PC-9 (cell line): ENCODE measurements around the gene NDUFAF2. TPM values are rescaled to one million over a fixed set of nuclear protein-coding genes. Genes with fewer than 3 reads are reported as not detected.

Source experiments
- BruUV-seq: library from RNA; stranded (reverse); fragments of 400-500 nt; replicated peaks from 2 replicates; lab custom pipeline; 2021; lab: Mats Ljungman, UMichigan
- CTCF ChIA-PET: fragments of 300-600 bp; sonication (Branson Sonifier 250); formaldehyde crosslinking; loops from one replicate; lab custom pipeline; 2022; ENCODE audit warnings: antibody characterized with exemption; lab: Charles Lee
- POLR2A ChIA-PET: fragments of 300-600 bp; sonication (Branson Sonifier 250); formaldehyde crosslinking; loops from one replicate; lab custom pipeline; 2022; ENCODE audit warnings: antibody characterized with exemption; ENCODE audit not compliant: unreplicated experiment; lab: Charles Lee
- DNase-seq, 2 experiments: peaks; one replicate each; pipeline versions ENCODE4 v3.0.0 to v3.0.0-alpha.2; 2015 to 2022; ENCODE audit warnings: mixed read lengths in 1 of 2
- H2AFZ ChIP-seq: fragments of 200-600 bp; sonication (generic); 2 replicates; pipeline ENCODE4 v1.8.1; 2017; ENCODE audit warnings: antibody characterized with exemption
- H3F3A ChIP-seq: fragments of 200-600 bp; sonication (generic); 2 replicates; pipeline ENCODE4 v1.8.1; 2017; ENCODE audit warnings: antibody characterized with exemption, mild to moderate bottlenecking, low read depth; ENCODE audit not compliant: insufficient read depth
- H3K27ac ChIP-seq: fragments of 200-600 bp; sonication (generic); 2 replicates; pipeline ENCODE4 v1.6.1; 2016; ENCODE audit warnings: mixed run types
- H3K27me3 ChIP-seq: fragments of 200-600 bp; sonication (generic); 2 replicates; pipeline ENCODE4 v1.6.1; 2016; ENCODE audit warnings: low read depth, mixed run types; ENCODE audit not compliant: insufficient read depth
- H3K36me3 ChIP-seq: fragments of 200-600 bp; sonication (generic); 2 replicates; pipeline ENCODE4 v1.6.1; 2016; ENCODE audit warnings: low read depth, mixed run types
- H3K4me1 ChIP-seq: fragments of 200-600 bp; sonication (generic); replicated peaks from 2 replicates; pipeline ENCODE4 v1.6.1; 2016; ENCODE audit warnings: mixed run types; ENCODE audit not compliant: insufficient read depth
- H3K4me2 ChIP-seq: fragments of 200-600 bp; sonication (generic); 2 replicates; pipeline ENCODE4 v1.6.1; 2017; ENCODE audit warnings: mixed run types
- H3K4me3 ChIP-seq: fragments of 200-600 bp; sonication (generic); 2 replicates; pipeline ENCODE4 v1.6.1; 2016; ENCODE audit warnings: mixed run types
- H3K79me2 ChIP-seq: fragments of 200-600 bp; sonication (generic); 2 replicates; pipeline ENCODE4 v1.6.1; 2017; ENCODE audit warnings: low read depth, mixed run types
- H3K9me2 ChIP-seq: fragments of 200-600 bp; sonication (generic); 2 replicates; pipeline ENCODE4 v1.8.1; 2017; ENCODE audit warnings: mild to moderate bottlenecking; ENCODE audit not compliant: insufficient read depth
- H3K9me3 ChIP-seq: fragments of 200-600 bp; sonication (generic); 2 replicates; pipeline ENCODE4 v1.8.1; 2016; ENCODE audit warnings: low read depth; ENCODE audit not compliant: insufficient read depth
- H4K20me1 ChIP-seq: fragments of 200-600 bp; sonication (generic); 2 replicates; pipeline ENCODE4 v1.8.1; 2017; ENCODE audit not compliant: insufficient read depth
- EZH2 ChIP-seq: fragments of 200-600 bp; sonication (generic); IDR thresholded peaks from 2 replicates; pipeline ENCODE4 v1.8.0; 2017; ENCODE audit warnings: antibody characterized with exemption, low read depth
- intact Hi-C: fragments of 100-400 bp; cut with micrococcal nuclease; formaldehyde crosslinking; loops from one replicate; pipeline ENCODE4 v1.10.0; 2022; ENCODE audit not compliant: unreplicated experiment
- total RNA-seq: library from RNA; stranded (reverse); gene quantifications from 2 replicates; pipeline ENCODE4 v1.2.3, GENCODE V29; 2021
- TF ChIP-seq, protein P1 (sequence below): fragments of 200-600 bp; sonication (generic); conservative IDR thresholded peaks from 2 replicates; pipeline ENCODE4 v1.6.1; 2017; ENCODE audit warnings: mixed run types, antibody characterized with exemption, mild to moderate bottlenecking, moderate library complexity

Gene NDUFAF2
- total RNA-seq, 1 experiment from 2014 or later: 42.7 TPM

DNA sequence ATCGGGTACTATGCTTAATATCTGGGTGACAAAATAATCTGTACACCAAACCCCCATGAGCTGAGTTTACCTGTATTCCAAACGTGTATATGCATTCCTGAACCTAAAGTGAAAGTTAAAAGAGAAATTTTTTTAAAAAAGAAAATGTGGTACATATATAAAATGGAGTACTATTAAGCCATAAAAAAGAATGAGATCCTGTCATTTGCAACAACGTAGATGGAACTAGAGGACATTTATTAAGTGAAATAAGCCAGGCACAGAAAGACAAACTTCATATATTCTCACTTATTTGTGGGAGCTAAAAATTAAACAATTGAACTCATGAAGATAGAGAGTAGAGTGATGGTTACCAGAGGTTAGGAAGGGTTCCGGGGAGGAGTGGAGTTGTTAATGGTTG is 44.8 kb downstream of the NDUFAF2 start:
- POLR2A ChIA-PET: no interaction called here
- Histone ChIP-seq H3K79me2 (0 out of 2 replicates have a peak, but pooled peaks cover 6% of the 10 kb centered on the region), H2AFZ (no peak overlapping the region), H3K4me1 (no peaks in the 10 kb centered on the region), H4K20me1 (no peaks in the 10 kb centered on the region; the same call in none of the 2 replicates), H3K36me3 (no peaks in the 10 kb centered on the region), H3K9me3 (peaks cover 5% of the 10 kb centered on the region; the same call in 1 of the 2 replicates), H3F3A (no peaks in the 10 kb centered on the region), H3K27me3 (no peaks in the 10 kb centered on the region), H3K4me3 (no peak overlapping the region), H3K9me2 (no peaks in the 10 kb centered on the region), H3K27ac (no peak overlapping the region), H3K4me2 (no peak overlapping the region)
- TF ChIP-seq, protein P1, sequence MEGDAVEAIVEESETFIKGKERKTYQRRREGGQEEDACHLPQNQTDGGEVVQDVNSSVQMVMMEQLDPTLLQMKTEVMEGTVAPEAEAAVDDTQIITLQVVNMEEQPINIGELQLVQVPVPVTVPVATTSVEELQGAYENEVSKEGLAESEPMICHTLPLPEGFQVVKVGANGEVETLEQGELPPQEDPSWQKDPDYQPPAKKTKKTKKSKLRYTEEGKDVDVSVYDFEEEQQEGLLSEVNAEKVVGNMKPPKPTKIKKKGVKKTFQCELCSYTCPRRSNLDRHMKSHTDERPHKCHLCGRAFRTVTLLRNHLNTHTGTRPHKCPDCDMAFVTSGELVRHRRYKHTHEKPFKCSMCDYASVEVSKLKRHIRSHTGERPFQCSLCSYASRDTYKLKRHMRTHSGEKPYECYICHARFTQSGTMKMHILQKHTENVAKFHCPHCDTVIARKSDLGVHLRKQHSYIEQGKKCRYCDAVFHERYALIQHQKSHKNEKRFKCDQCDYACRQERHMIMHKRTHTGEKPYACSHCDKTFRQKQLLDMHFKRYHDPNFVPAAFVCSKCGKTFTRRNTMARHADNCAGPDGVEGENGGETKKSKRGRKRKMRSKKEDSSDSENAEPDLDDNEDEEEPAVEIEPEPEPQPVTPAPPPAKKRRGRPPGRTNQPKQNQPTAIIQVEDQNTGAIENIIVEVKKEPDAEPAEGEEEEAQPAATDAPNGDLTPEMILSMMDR: no peak
- TF ChIP-seq EZH2: no peak
- CTCF ChIA-PET: no interaction called here
- intact Hi-C loops: no loop called here
- BruUV-seq: no TSS peak
- DNase-seq: no peak

DNA sequence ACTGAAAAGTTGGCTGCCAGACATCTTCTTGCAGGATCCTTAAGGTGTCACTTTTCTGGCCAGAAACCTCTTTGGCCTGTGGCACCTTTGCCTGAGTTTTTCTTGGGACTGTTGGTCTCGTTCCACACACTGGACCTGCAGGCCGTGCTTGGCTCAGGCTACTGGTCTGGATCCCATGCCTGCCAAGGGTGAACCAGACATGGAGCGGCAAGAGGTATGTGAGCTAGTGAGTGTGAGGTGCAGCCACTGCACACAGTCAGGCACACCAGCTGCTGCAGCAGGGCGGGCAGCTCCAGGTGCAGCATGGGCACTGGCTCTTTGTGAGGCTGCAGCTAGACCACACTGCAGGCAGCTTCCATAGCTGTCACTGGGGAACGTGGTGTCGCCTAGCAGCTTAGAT is 47.9 kb downstream of the NDUFAF2 start:
- TF ChIP-seq EZH2: no peak
- TF ChIP-seq, protein P1: no peak
- Histone ChIP-seq H3K79me2 (no peaks in the 10 kb centered on the region), H2AFZ (no peak overlapping the region), H3K4me1 (no peaks in the 10 kb centered on the region), H3K4me2 (no peak overlapping the region), H3K27ac (no peak overlapping the region), H3K4me3 (no peak overlapping the region), H4K20me1 (no peaks in the 10 kb centered on the region; the same call in none of the 2 replicates), H3K9me3 (peaks cover 5% of the 10 kb centered on the region; the same call in 1 of the 2 replicates), H3K36me3 (no peaks in the 10 kb centered on the region), H3F3A (no peaks in the 10 kb centered on the region), H3K9me2 (no peaks in the 10 kb centered on the region), H3K27me3 (no peaks in the 10 kb centered on the region)
- intact Hi-C loops: no loop called here
- BruUV-seq: no TSS peak
- no peak for DNase-seq
- POLR2A ChIA-PET: no interaction called here
- CTCF ChIA-PET: no interaction called here

- H3K36me3 ChIP-seq: no peaks in the 10 kb centered on the region
- H3K9me3 ChIP-seq: peaks cover 5% of the 10 kb centered on the region; the same call in 1 of the 2 replicates
- no peaks in the 10 kb centered on the region for H3K4me1 ChIP-seq
- no peak overlapping the region for H3K4me2 ChIP-seq
- no peak overlapping the region for H3K4me3 ChIP-seq
- H3K79me2 ChIP-seq: no peaks in the 10 kb centered on the region
- no peak for DNase-seq
- CTCF ChIA-PET: no interaction called here
- no peaks in the 10 kb centered on the region for H3K9me2 ChIP-seq
- TF ChIP-seq, protein P1: no peak
- TF ChIP-seq EZH2: no peak
- H2AFZ ChIP-seq: no peak overlapping the region
- H3K27ac ChIP-seq: no peak overlapping the region
- POLR2A ChIA-PET: interaction anchor here (0.7 kb wide), 1 partner anchor 25 kb away, joined by 6 read pairs; no protein-coding TSS in a partner anchor
- intact Hi-C loops: no loop called here
- no peaks in the 10 kb centered on the region for H3F3A ChIP-seq
- BruUV-seq: no TSS peak
- no peaks in the 10 kb centered on the region; the same call in none of the 2 replicates for H4K20me1 ChIP-seq
- H3K27me3 ChIP-seq: no peaks in the 10 kb centered on the region
Measured at GRCh38 chr5:60993425-60993824, 48.4 kb downstream of the NDUFAF2 start.
